Activated T-helper 1 cell treated with anti-CD3 and anti-CD28 coated beads, Interleukin-12 subunit alpha, Interleukin-12 subunit beta, Interleukin-2, Interleukin-4 antibody, amounts not matched to agents 30 ng/mL and 10 ng/mL and 1 ng/mL, durations not matched to agents 14 hours and 24 hours and 36 hours (primary cell): ENCODE results near the gene CACNB4. TPM values are rescaled to one million over a fixed set of nuclear protein-coding genes. Genes with fewer than 3 reads are reported as not detected.

ENCODE experiments used
- DNase-seq: peaks from one replicate; pipeline ENCODE4 v3.0.0; 2021; ENCODE audit warnings: low spot score
- H3K27ac Mint-ChIP-seq: one replicate; pipeline ENCODE4 v1.8.0; 2021; ENCODE audit warnings: mild to moderate bottlenecking, mixed read lengths
- H3K27me3 Mint-ChIP-seq: one replicate; pipeline ENCODE4 v1.8.0; 2022; ENCODE audit warnings: mild to moderate bottlenecking, moderate library complexity, mixed read lengths; ENCODE audit not compliant: insufficient read depth
- H3K36me3 Mint-ChIP-seq: one replicate; pipeline ENCODE4 v1.8.0; 2021; ENCODE audit warnings: low read depth, mixed read lengths
- H3K4me1 Mint-ChIP-seq: one replicate; pipeline ENCODE4 v1.8.0; 2021; ENCODE audit warnings: low read depth, mixed read lengths
- H3K4me3 Mint-ChIP-seq: one replicate; pipeline ENCODE4 v1.8.0; 2021; ENCODE audit warnings: mild to moderate bottlenecking, moderate library complexity, mixed read lengths
- H3K9me3 Mint-ChIP-seq: one replicate; pipeline ENCODE4 v1.8.0; 2021; ENCODE audit warnings: mixed read lengths
- intact Hi-C: fragments of 100-400 bp; cut with micrococcal nuclease; formaldehyde crosslinking; loops from one replicate; pipeline ENCODE4 v1.15.1; 2024
- total RNA-seq: library from RNA; stranded (reverse); gene quantifications from 2 replicates; pipeline ENCODE4 v1.2.3, GENCODE V29; 2022

CACNB4 gene
- total RNA-seq, 1 donor from 2014 or later, result 0.83 TPM

- Mint-ChIP-seq H3K9me3 (no peaks in the 10 kb centered on the region), H3K4me3 (peak overlapping the region; percentile 96), H3K4me1 (peaks cover 47% of the 10 kb centered on the region), H3K36me3 (peaks cover 8% of the 10 kb centered on the region), H3K27ac (peak overlapping the region; percentile 89), H3K27me3 (no peaks in the 10 kb centered on the region)
- intact Hi-C loops, result loop anchor here (1.0 to 10.0 kb wide), 12 partner anchors 7 to 890 kb away; partner anchors contain the start of genes CACNB4, NMI, PRPF40A and RBM43
- peak; percentile 13 for DNase-seq
Measured at GRCh38 chr2:151827564-151828142, 271.2 kb downstream of the CACNB4 start.

- Mint-ChIP-seq H3K4me3 (peak overlapping the region; percentile 96), H3K4me1 (peaks cover 54% of the 10 kb centered on the region), H3K36me3 (peaks cover 12% of the 10 kb centered on the region), H3K27ac (no peak overlapping the region), H3K9me3 (no peaks in the 10 kb centered on the region), H3K27me3 (no peaks in the 10 kb centered on the region)
- no peak for DNase-seq
- intact Hi-C loops, result loop anchor here (5.0 to 10.0 kb wide), 5 partner anchors 271 to 578 kb away; partner anchors contain the start of genes CACNB4 and RBM43
Measured at GRCh38 chr2:151826737-151827157, 272.1 kb downstream of the CACNB4 start.

- Mint-ChIP-seq H3K9me3 (no peaks in the 10 kb centered on the region), H3K4me1 (peaks cover 71% of the 10 kb centered on the region), H3K4me3 (no peak overlapping the region), H3K27me3 (no peaks in the 10 kb centered on the region), H3K27ac (no peak overlapping the region), H3K36me3 (peaks cover 19% of the 10 kb centered on the region)
- intact Hi-C loops, result loop anchor here (5.0 to 10.0 kb wide), 5 partner anchors 272 to 580 kb away; partner anchors contain the start of genes CACNB4 and RBM43
- no peak for DNase-seq
Measured at GRCh38 chr2:151824886-151825285, 274.0 kb downstream of the CACNB4 start.

- H3K27me3 Mint-ChIP-seq, result no peaks in the 10 kb centered on the region
- intact Hi-C loops, result loop anchor here (10.0 kb wide), 3 partner anchors 409 to 581 kb away; partner anchors contain the start of gene RBM43
- peaks cover 62% of the 10 kb centered on the region for H3K4me1 Mint-ChIP-seq
- H3K9me3 Mint-ChIP-seq, result no peaks in the 10 kb centered on the region
- no peak overlapping the region for H3K4me3 Mint-ChIP-seq
- no peak for DNase-seq
- peaks cover 21% of the 10 kb centered on the region for H3K36me3 Mint-ChIP-seq
- H3K27ac Mint-ChIP-seq, result no peak overlapping the region
Measured at GRCh38 chr2:151823651-151824050, 275.2 kb downstream of the CACNB4 start.

GRCh38 chr2:151819920-151820319 is 278.9 kb downstream of the CACNB4 start:
- peak overlapping the region; percentile 68 for H3K27ac Mint-ChIP-seq
- H3K9me3 Mint-ChIP-seq, result no peaks in the 10 kb centered on the region
- H3K4me1 Mint-ChIP-seq, result peaks cover 51% of the 10 kb centered on the region
- intact Hi-C loops, result loop anchor here (1.0 to 10.0 kb wide), 7 partner anchors 8 to 897 kb away; partner anchors contain the start of genes ARL5A, PRPF40A and RBM43
- DNase-seq, result no peak
- peaks cover 27% of the 10 kb centered on the region for H3K36me3 Mint-ChIP-seq
- H3K4me3 Mint-ChIP-seq, result no peak overlapping the region
- H3K27me3 Mint-ChIP-seq, result no peaks in the 10 kb centered on the region

- Mint-ChIP-seq H3K27ac (no peak overlapping the region), H3K27me3 (no peaks in the 10 kb centered on the region)
- intact Hi-C loops, result no loop called here
Measured at GRCh38 chr2:151817929-151818328, 280.9 kb downstream of the CACNB4 start.

GRCh38 chr2:151816843-151817242 is 282.0 kb downstream of the CACNB4 start:
- Mint-ChIP-seq H3K27ac (no peak overlapping the region), H3K27me3 (no peaks in the 10 kb centered on the region), H3K36me3 (peaks cover 26% of the 10 kb centered on the region), H3K4me1 (peaks cover 29% of the 10 kb centered on the region), H3K9me3 (no peaks in the 10 kb centered on the region), H3K4me3 (no peak overlapping the region)
- DNase-seq, result no peak
- intact Hi-C loops, result no loop called here

More at GRCh38 chr2:151817929-151818328, 280.9 kb downstream of the CACNB4 start:
- no peak for DNase-seq
- Mint-ChIP-seq H3K4me3 (no peak overlapping the region), H3K4me1 (peaks cover 39% of the 10 kb centered on the region), H3K9me3 (no peaks in the 10 kb centered on the region), H3K36me3 (peaks cover 27% of the 10 kb centered on the region)

GRCh38 chr2:151815821-151816489 is 282.9 kb downstream of the CACNB4 start:
- intact Hi-C loops, result no loop called here
- Mint-ChIP-seq H3K9me3 (no peaks in the 10 kb centered on the region), H3K27me3 (no peaks in the 10 kb centered on the region), H3K36me3 (peaks cover 28% of the 10 kb centered on the region), H3K4me1 (peaks cover 23% of the 10 kb centered on the region), H3K27ac (no peak overlapping the region), H3K4me3 (no peak overlapping the region)
- no peak for DNase-seq

GRCh38 chr2:151810489-151810888 is 288.4 kb downstream of the CACNB4 start:
- H3K27me3 Mint-ChIP-seq, result no peaks in the 10 kb centered on the region
- H3K27ac Mint-ChIP-seq, result no peak overlapping the region
- H3K9me3 Mint-ChIP-seq, result no peaks in the 10 kb centered on the region
- no peak for DNase-seq
- no peak overlapping the region for H3K4me3 Mint-ChIP-seq
- H3K36me3 Mint-ChIP-seq, result peaks cover 18% of the 10 kb centered on the region
- intact Hi-C loops, result no loop called here
- no peaks in the 10 kb centered on the region for H3K4me1 Mint-ChIP-seq

- Mint-ChIP-seq H3K4me3 (no peak overlapping the region), H3K4me1 (no peaks in the 10 kb centered on the region), H3K36me3 (peaks cover 16% of the 10 kb centered on the region), H3K27ac (no peak overlapping the region), H3K9me3 (no peaks in the 10 kb centered on the region), H3K27me3 (no peaks in the 10 kb centered on the region)
- intact Hi-C loops, result no loop called here
- DNase-seq, result no peak
Measured at GRCh38 chr2:151809073-151809383, 289.8 kb downstream of the CACNB4 start.

- Mint-ChIP-seq H3K9me3 (no peaks in the 10 kb centered on the region), H3K27me3 (no peaks in the 10 kb centered on the region), H3K4me3 (no peak overlapping the region), H3K36me3 (peaks cover 17% of the 10 kb centered on the region), H3K27ac (no peak overlapping the region), H3K4me1 (no peaks in the 10 kb centered on the region)
- no peak for DNase-seq
- intact Hi-C loops, result loop anchor here (1.0 kb wide), 1 partner anchor 8 kb away; no protein-coding TSS in a partner anchor
Measured at GRCh38 chr2:151808258-151809072, 290.4 kb downstream of the CACNB4 start.

GRCh38 chr2:151805961-151806360 is 292.9 kb downstream of the CACNB4 start:
- H3K4me3 Mint-ChIP-seq, result no peak overlapping the region
- intact Hi-C loops, result no loop called here
- no peaks in the 10 kb centered on the region for H3K4me1 Mint-ChIP-seq
- H3K27ac Mint-ChIP-seq, result no peak overlapping the region
- peaks cover 15% of the 10 kb centered on the region for H3K36me3 Mint-ChIP-seq
- DNase-seq, result no peak
- no peaks in the 10 kb centered on the region for H3K27me3 Mint-ChIP-seq
- H3K9me3 Mint-ChIP-seq, result no peaks in the 10 kb centered on the region

GRCh38 chr2:151805343-151805742 is 293.5 kb downstream of the CACNB4 start:
- H3K4me3 Mint-ChIP-seq, result no peak overlapping the region
- H3K4me1 Mint-ChIP-seq, result no peaks in the 10 kb centered on the region
- no peak overlapping the region for H3K27ac Mint-ChIP-seq
- peaks cover 13% of the 10 kb centered on the region for H3K36me3 Mint-ChIP-seq
- H3K9me3 Mint-ChIP-seq, result no peaks in the 10 kb centered on the region
- no peaks in the 10 kb centered on the region for H3K27me3 Mint-ChIP-seq
- intact Hi-C loops, result no loop called here
- DNase-seq, result no peak
